ENCODE results near the gene KIAA2012.

GRCh38 chr2:202105025-202105424, 32.0 kb downstream of the KIAA2012 start:
- TF ChIP-seq TBP (IDR thresholded peaks at IDR 0.05; ENCODE audit: low read depth, low read length) (no peak), CEBPB (IDR thresholded peaks at IDR 0.05; ENCODE audit: low read depth, low read length) (no peak), SUZ12 (IDR thresholded peaks at IDR 0.05; ENCODE audit: low read length) (no peak), CTCF (IDR thresholded peaks at IDR 0.05; ENCODE audit: control extremely low read depth in 1 of 3, insufficient read depth in 1 of 3, low read depth in 1 of 3, low read length in 3 of 3) (no peak), HDAC2 (IDR thresholded peaks at IDR 0.05; ENCODE audit: borderline replicate concordance in 1 of 2, low read depth in 2 of 2, low read length in 2 of 2) (no peak), EZH2 (IDR thresholded peaks at IDR 0.05; ENCODE audit: low read depth, low read length, severe bottlenecking) (no peak), TAF1 (IDR thresholded peaks at IDR 0.05; ENCODE audit: low read depth, low read length) (no peak), YY1 (IDR thresholded peaks at IDR 0.05; ENCODE audit: low read depth, low read length) (no peak), GABPA (IDR thresholded peaks at IDR 0.05; ENCODE audit: borderline replicate concordance, insufficient read depth, low read length) (no peak), RAD21 (IDR thresholded peaks at IDR 0.05 in 1 of 2, conservative IDR thresholded peaks at IDR 0.05 in 1 of 2; ENCODE audit: low read depth in 2 of 2, low read length in 2 of 2) (no peak), EGR1 (IDR thresholded peaks at IDR 0.05; ENCODE audit: borderline replicate concordance, low read depth, low read length) (no peak)

All from H1 (cell line).